Measurements from ENCODE around the gene PPA1.

- TF ChIP-seq POLR2A (IDR thresholded peaks at IDR 0.05) (no peak), CTCF (IDR thresholded peaks at IDR 0.05) (no peak)
Measured at GRCh38 chr10:70201105-70201504, 32.1 kb downstream of the PPA1 start.

Measured in uterus (tissue), 2 donors.